Activated CD8-positive, alpha-beta memory T cell treated with anti-CD3 and anti-CD28 coated beads for 4 hours (primary cell): ENCODE measurements around the gene ADAM23.

Experiments used
- DNase-seq, 2 donors: peaks; one replicate each; pipeline ENCODE4 v3.0.0-alpha.2; 2020; ENCODE audit warnings: low read depth in 2 of 2

The ADAM23 gene

GRCh38 chr2:206642075-206643025 is 199.0 kb downstream of the ADAM23 start, which contains the start of gene FAM237A:
Gene FAM237A, plus strand, starts transcription at chr2:206642487. Its CDS starts 1,750 bp downstream, at chr2:206644237.
- no peak for DNase-seq

GRCh38 chr2:206647985-206648384 is 204.7 kb downstream of the ADAM23 start:
- no peak for DNase-seq

- no peak for DNase-seq
Measured at GRCh38 chr2:206657087-206657486, 213.8 kb downstream of the ADAM23 start.

- DNase-seq: no peak
Measured at GRCh38 chr2:206665251-206665650, 221.9 kb downstream of the ADAM23 start.
